Panc1 (cell line): ENCODE results near the gene RPRD1B. TPM values are rescaled to one million over a fixed set of nuclear protein-coding genes. Genes with fewer than 3 reads are reported as not detected.
A peak's percentile ranks its signal among the peaks of the same experiment; 100 is the strongest.

Source experiments
- ATAC-seq: fragments of 200-7000 bp; cut with Tn5 transposase; 2 replicates; pipeline ENCODE4 v1.9.1; 2020; ENCODE audit warnings: mild to moderate bottlenecking, moderate library complexity
- BruUV-seq: library from RNA; stranded (reverse); fragments of 400-500 nt; replicated peaks from 2 replicates; lab custom pipeline; 2021; lab: Mats Ljungman, UMichigan
- CTCF ChIA-PET: fragments of 300-600 bp; sonication (Branson Sonifier 250); formaldehyde crosslinking; loops from one replicate; lab custom pipeline; 2022; ENCODE audit warnings: antibody characterized with exemption; lab: Charles Lee
- POLR2A ChIA-PET: fragments of 300-600 bp; sonication (Branson Sonifier 250); formaldehyde crosslinking; loops from one replicate; lab custom pipeline; 2022; ENCODE audit warnings: antibody characterized with exemption; lab: Charles Lee
- DNase-seq: peaks from one replicate; pipeline ENCODE4 v3.0.0-alpha.2; 2010; ENCODE audit warnings: low read depth, low spot score
- H3K27ac ChIP-seq: 2 replicates; pipeline ENCODE4 v1.5.1; 2011; ENCODE audit warnings: mild to moderate bottlenecking, low read length, inconsistent platforms
- H3K27me3 ChIP-seq: fragments of 200-500 bp; sonication (Bioruptor generic); 2 replicates; pipeline ENCODE4 v1.6.0; 2014; ENCODE audit warnings: low read length, inconsistent platforms; ENCODE audit not compliant: control insufficient read depth, insufficient read depth
- H3K36me3 ChIP-seq: fragments of 200-500 bp; sonication (Bioruptor generic); 2 replicates; pipeline ENCODE4 v1.5.1; 2014; ENCODE audit warnings: inconsistent platforms, mild to moderate bottlenecking, low read length, moderate library complexity; ENCODE audit not compliant: control insufficient read depth, insufficient read depth
- H3K4me1 ChIP-seq: 2 replicates; pipeline ENCODE4 v1.5.1; 2011; ENCODE audit warnings: inconsistent platforms, mild to moderate bottlenecking, low read length, moderate library complexity; ENCODE audit not compliant: control insufficient read depth, insufficient read depth
- H3K4me3 ChIP-seq, 2 experiments: 2 replicates each; pipeline ENCODE4 v1.5.1; 2011 to 2012; ENCODE audit warnings: low read depth in 2 of 2, low read length in 2 of 2, mild to moderate bottlenecking in 2 of 2, inconsistent platforms in 1 of 2, moderate library complexity in 1 of 2
- H3K9me3 ChIP-seq: fragments of 200-500 bp; sonication (Bioruptor generic); 2 replicates; pipeline ENCODE4 v1.5.1; 2014; ENCODE audit warnings: low read depth, mild to moderate bottlenecking, inconsistent platforms, low read length, moderate library complexity; ENCODE audit not compliant: control insufficient read depth, insufficient read depth
- POLR2AphosphoS5 ChIP-seq: IDR thresholded peaks from 2 replicates; pipeline ENCODE4 v1.6.1; 2012; ENCODE audit warnings: mild to moderate bottlenecking, low read depth, low read length, moderate library complexity
- SIN3A ChIP-seq: IDR thresholded peaks from 2 replicates; pipeline ENCODE4 v1.6.1; 2012; ENCODE audit warnings: low read depth, mild to moderate bottlenecking, low read length, moderate library complexity, borderline replicate concordance; ENCODE audit not compliant: insufficient read depth
- TCF7L2 ChIP-seq: IDR thresholded peaks from 2 replicates; pipeline ENCODE4 v1.6.1; 2011; ENCODE audit warnings: mild to moderate bottlenecking, low read depth, low read length, inconsistent platforms
- in situ Hi-C: cut with HindIII; loops from 2 replicates; pipeline ENCODE4 v1.10.0; 2016; ENCODE audit warnings: low sequenced_read_pairs, low pct_unique_long_range_greater_than_20kb
- intact Hi-C: fragments of 100-400 bp; cut with micrococcal nuclease; formaldehyde crosslinking; loops from one replicate; pipeline ENCODE4 v1.10.0; 2022; ENCODE audit not compliant: unreplicated experiment
- total RNA-seq: library from RNA; stranded (reverse); gene quantifications from one replicate; pipeline ENCODE4 v1.2.1, GENCODE V29; 2021; ENCODE audit not compliant: unreplicated experiment
- TF ChIP-seq, protein P1 (sequence below), 2 experiments: IDR thresholded peaks; 2 replicates each; pipeline ENCODE4 v1.6.1; 2011 to 2012; ENCODE audit warnings: low read depth in 2 of 2, control low read depth in 1 of 2, low read length in 1 of 2, mild to moderate bottlenecking in 1 of 2, moderate library complexity in 1 of 2; ENCODE audit not compliant: insufficient read depth in 1 of 2
- TF ChIP-seq, protein P2 (sequence below): fragments of 450-650 bp; IDR thresholded peaks from 2 replicates; pipeline ENCODE4 v1.5.1; 2017; ENCODE audit warnings: mild to moderate bottlenecking

The RPRD1B gene
- total RNA-seq, 1 experiment from 2014 or later = 33.6 TPM

- ATAC-seq (no peak), DNase-seq (no peak)
- peaks cover 62% of the 10 kb centered on the region for H3K4me1 ChIP-seq
- in situ Hi-C loops (no loop called here), intact Hi-C loops (no loop called here)
- H3K36me3 ChIP-seq = no peaks in the 10 kb centered on the region
- no peak overlapping the region for H3K4me3 ChIP-seq
- TF ChIP-seq POLR2AphosphoS5 (peak; percentile 24; the same call in 1 of the 2 replicates), SIN3A (no peak), TCF7L2 (peak; percentile 73)
- TF ChIP-seq, protein P1, sequence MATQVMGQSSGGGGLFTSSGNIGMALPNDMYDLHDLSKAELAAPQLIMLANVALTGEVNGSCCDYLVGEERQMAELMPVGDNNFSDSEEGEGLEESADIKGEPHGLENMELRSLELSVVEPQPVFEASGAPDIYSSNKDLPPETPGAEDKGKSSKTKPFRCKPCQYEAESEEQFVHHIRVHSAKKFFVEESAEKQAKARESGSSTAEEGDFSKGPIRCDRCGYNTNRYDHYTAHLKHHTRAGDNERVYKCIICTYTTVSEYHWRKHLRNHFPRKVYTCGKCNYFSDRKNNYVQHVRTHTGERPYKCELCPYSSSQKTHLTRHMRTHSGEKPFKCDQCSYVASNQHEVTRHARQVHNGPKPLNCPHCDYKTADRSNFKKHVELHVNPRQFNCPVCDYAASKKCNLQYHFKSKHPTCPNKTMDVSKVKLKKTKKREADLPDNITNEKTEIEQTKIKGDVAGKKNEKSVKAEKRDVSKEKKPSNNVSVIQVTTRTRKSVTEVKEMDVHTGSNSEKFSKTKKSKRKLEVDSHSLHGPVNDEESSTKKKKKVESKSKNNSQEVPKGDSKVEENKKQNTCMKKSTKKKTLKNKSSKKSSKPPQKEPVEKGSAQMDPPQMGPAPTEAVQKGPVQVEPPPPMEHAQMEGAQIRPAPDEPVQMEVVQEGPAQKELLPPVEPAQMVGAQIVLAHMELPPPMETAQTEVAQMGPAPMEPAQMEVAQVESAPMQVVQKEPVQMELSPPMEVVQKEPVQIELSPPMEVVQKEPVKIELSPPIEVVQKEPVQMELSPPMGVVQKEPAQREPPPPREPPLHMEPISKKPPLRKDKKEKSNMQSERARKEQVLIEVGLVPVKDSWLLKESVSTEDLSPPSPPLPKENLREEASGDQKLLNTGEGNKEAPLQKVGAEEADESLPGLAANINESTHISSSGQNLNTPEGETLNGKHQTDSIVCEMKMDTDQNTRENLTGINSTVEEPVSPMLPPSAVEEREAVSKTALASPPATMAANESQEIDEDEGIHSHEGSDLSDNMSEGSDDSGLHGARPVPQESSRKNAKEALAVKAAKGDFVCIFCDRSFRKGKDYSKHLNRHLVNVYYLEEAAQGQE (IDR thresholded peaks at IDR 0.05; ENCODE audit: insufficient read depth in 1 of 2, low read depth in 2 of 2, low read length in 1 of 2) = no peak
- TF ChIP-seq, protein P2, sequence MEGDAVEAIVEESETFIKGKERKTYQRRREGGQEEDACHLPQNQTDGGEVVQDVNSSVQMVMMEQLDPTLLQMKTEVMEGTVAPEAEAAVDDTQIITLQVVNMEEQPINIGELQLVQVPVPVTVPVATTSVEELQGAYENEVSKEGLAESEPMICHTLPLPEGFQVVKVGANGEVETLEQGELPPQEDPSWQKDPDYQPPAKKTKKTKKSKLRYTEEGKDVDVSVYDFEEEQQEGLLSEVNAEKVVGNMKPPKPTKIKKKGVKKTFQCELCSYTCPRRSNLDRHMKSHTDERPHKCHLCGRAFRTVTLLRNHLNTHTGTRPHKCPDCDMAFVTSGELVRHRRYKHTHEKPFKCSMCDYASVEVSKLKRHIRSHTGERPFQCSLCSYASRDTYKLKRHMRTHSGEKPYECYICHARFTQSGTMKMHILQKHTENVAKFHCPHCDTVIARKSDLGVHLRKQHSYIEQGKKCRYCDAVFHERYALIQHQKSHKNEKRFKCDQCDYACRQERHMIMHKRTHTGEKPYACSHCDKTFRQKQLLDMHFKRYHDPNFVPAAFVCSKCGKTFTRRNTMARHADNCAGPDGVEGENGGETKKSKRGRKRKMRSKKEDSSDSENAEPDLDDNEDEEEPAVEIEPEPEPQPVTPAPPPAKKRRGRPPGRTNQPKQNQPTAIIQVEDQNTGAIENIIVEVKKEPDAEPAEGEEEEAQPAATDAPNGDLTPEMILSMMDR = no peak
- no TSS peak for BruUV-seq
- peak overlapping the region; percentile 69 for H3K27ac ChIP-seq
- H3K27me3 ChIP-seq = no peaks in the 10 kb centered on the region
- POLR2A ChIA-PET = no interaction called here
- H3K9me3 ChIP-seq = no peaks in the 10 kb centered on the region
- CTCF ChIA-PET = interaction anchor here (1.0 kb wide), 1 partner anchor 89 kb away, joined by 3 read pairs; no protein-coding TSS in a partner anchor
Measured at GRCh38 chr20:38131588-38132121, 98.1 kb downstream of the RPRD1B start.

GRCh38 chr20:38132156-38132909 is 98.8 kb downstream of the RPRD1B start:
- ChIA-PET CTCF (interaction anchor here (0.7 to 1.0 kb wide), 3 partner anchors 20 to 88 kb away, joined by 3 read pairs; no protein-coding TSS in a partner anchor), POLR2A (no interaction called here)
- in situ Hi-C loops (no loop called here), intact Hi-C loops (no loop called here)
- Histone ChIP-seq H3K27ac (peak overlapping the region; percentile 40), H3K36me3 (no peaks in the 10 kb centered on the region), H3K4me1 (peaks cover 55% of the 10 kb centered on the region), H3K4me3 (no peak overlapping the region), H3K9me3 (no peaks in the 10 kb centered on the region), H3K27me3 (no peaks in the 10 kb centered on the region)
- ATAC-seq (no peak), DNase-seq (no peak)
- TF ChIP-seq POLR2AphosphoS5 (no peak), TCF7L2 (no peak), SIN3A (no peak)
- TF ChIP-seq, protein P2 = no peak
- TF ChIP-seq, protein P1 (IDR thresholded peaks at IDR 0.05; ENCODE audit: insufficient read depth in 1 of 2, low read depth in 2 of 2, low read length in 1 of 2) = no peak
- BruUV-seq = no TSS peak
